ENCODE results near the gene FYN.
"Not testable (repeated sequence)": the region's sequence is repeated elsewhere in the genome, so short reads cannot be mapped to it uniquely, and the experiment has no call there.

Gene FYN

DNA sequence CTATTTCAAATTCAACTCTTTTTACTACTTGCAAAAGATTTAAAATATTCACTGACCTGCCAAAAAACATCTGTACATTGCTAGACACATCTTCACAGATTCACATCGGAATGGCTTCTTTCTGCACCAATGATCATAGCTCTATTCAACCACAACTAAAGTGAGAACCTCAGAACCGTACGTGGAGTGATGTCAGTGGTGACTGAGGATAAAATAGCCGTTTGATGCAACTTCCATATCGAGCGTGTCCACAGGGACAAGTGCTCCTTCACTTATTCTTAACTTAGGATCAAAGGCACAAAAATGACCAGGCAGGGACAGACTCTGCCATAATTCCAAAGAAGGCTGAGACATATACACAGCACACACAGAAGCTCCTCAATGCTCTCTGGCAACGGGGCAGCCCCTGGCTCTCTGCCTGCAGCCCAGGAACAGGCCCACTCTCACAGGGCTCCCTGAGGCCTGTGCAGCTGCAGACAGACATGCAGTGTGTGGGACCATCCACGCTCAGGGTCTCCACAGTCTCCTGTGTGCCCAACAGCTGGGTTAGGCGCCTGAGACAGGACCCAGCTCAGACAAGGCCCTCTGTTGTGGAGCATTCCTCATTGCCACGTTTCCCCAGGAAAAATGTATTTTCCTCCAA lies 22.8 kb downstream of the FYN start:
- DNase-seq: no peak

DNA sequence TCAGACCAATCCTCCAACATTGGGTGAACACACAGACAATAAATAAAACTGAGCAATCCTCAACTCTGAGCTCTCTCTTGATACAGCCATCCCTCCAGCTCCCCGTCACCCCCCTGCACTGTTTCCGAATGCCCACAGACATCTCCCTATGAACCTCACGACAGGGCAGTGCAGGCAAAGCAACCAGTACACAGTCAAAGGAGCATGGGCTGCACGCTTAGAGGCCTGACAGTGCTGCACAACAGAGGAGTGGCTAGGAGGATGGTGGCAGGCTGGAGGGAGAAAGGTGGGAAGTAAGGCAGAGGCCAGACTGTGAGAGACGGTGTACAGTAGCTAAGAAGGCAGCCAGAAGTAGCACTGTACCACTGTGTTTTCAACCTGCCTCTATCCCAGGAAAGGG lies 24.0 kb downstream of the FYN start:
- no peak for DNase-seq

DNA sequence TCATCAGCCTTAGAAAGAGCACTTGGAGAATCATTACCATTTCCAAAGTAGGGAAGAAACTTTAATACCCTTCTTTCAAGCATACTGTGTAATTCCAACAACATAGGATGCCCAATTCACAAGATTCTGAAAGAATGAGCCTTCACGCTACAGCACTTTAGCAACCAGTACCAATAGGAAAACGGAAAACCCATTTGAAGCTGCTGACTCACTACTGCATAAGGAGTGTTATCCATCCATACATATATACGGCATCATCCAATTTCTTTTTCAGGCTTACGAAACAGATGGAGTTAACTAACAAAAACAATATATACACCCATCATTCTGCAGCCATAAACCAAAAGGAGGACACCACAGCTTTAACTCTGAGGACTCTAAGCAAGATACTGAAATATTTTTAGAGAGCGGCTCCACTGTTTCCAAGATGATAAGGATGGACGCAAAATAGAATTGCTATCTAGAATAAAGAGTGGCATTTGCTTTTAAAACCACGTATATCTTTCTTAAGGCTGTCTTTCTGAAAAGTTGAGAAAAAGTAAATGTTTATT lies 24.9 kb downstream of the FYN start:
- peak; percentile 40 for DNase-seq

DNA sequence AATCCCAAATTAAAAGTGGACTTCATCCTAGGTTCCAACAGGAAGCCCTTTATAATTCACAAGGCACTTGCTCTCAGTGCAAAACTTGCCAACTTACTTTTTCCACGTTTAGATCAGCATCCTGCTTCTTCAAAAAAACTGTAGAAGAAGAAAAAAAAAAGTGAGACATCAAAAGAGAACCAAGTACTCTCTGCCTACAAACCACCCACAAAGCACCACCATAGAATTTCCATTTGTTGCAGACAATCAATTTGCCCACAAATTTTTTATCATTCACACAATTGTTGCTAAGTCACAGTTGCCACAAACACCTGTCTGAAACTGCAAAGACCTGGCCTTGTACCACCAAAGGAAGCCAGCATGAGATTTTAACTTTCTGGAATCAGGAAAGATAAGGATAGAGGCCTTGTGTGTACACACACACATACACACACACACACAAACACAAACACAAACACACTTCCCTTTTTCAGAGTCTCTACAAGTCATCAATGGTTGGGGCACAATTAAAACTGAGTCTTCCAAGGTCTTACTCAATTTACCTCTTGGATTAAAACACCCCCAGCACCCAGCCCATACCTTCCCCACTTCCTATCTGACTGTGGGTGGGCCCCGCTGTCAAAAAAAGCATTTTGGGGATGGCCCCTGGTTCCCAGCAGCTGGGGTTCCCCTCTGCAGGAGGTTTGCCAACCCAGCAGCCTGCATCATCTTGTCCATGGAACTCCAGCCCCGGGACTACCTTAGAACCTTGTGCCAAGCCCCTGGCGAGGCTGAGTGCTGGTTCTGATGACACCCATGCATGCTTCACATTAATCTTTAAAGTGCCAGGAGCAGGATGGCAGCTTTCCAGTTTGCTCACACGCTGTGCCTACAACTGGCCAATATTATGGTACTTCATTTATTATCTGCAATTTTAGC lies 26.5 kb downstream of the FYN start:
- DNase-seq: no peak

DNA sequence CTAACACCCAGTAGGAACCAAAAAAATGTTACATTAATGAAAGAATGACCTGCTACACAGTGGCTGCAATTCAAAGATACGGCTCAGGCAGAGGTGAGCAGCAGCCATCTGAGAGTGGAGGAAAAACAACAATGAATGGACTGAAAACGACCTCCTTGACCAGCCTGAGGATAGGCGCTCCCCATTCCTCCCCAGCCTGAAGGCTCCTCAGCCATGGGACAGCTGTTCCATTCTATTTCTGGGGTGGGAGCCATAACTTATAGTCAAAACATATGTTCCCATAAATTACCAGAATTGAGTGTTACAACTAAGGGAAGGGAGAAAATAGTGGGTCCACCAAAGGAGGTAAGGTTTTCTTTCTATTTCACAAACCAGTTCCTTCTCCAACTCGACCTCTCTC lies 27.2 kb downstream of the FYN start:
- no peak for DNase-seq

DNA sequence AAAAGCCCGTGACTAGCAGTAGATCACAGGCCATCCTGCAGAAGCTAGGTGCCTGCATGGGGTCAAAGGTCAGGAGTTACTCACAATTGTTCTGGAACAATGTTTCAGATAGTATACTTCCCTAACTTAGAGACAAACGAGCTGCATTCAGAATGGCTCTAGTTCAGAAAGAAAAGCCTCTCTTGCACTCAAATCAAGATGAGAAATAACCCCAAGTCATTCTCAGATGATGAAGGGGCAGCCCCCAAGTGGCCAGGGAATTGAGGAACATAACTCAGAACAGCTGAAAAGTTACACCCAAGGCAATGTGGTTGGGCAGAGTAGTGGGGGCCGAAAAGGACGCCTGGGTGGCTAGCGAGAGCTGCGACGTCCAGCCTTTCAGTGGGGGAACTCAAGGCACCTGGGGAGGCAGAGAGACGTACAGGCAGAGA lies 27.8 kb downstream of the FYN start:
- no peak for DNase-seq

DNA sequence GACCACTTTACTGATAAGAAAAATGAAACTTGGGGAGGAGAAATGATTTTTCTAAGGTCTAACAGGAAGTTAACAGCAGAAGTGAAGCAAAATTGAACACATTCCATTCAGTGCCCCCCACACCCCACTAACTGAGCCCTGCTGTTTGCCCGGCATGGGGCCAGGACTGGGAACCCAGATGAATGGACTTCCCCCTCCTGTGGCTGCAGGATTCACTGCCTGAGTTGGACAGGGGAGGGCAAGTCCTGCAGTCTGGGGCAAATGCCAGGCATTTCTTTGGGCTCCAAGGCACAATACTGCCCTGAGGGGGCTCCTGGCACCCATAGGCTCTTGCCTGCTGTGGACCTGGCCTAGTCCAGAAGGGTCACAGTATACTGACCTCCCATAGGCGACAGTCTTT lies 28.3 kb downstream of the FYN start:
- no peak for DNase-seq

DNA sequence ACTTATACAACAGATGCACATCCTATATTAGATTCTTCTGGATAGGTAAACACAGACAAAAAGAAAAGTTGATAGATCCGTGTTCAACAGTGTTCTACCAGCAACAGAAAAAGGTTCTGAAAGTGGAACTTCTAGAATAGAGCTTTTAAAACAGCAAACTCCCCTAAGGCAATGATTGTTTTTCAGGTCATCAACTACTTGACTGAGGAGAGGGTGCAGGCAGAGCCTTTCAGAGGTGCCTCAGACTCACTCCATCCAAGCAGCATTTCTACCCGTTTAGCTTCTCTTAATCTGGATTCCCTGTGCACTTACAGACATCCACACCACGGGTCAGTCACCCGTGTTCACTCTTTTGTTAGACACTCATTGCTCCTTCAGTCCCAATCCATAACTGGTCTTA lies 28.9 kb downstream of the FYN start:
- DNase-seq: no peak

DNA sequence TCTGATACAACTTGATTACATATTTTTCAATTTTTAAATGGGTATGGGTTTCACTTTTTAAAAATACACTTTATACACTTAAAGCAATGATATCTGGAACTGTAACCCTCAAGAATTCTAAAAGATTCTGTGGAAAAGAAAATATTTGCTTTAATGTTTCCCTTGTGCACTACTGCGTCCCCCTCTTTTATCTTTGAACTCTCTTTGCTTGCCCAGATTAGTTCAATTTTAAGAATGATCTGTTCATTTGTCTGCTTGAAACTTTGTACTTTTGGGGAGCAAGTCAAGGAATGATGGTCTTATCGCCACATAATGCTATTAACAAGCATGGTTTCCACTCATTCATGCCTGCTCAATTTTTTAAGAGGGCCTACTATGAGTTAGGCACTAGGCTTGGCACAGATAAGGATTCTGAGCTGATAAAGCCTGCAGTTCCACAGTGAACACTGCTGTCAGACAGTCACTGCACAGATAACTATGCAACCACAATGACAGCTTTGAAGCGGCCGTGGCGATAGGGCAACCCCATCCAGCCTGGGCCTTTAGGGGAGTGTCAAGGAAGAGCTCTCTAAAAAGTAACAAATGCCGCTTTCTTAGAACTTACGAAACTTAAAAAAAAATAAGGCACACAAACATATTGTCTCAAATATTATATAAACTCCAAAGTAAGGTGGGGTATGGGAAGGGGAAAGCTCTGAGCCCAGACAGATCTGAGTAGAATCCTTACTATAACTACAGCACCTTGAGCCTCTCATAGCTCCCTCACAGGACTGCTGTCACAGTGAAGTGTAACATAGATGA lies 29.7 kb downstream of the FYN start:
- DNase-seq: no peak

DNA sequence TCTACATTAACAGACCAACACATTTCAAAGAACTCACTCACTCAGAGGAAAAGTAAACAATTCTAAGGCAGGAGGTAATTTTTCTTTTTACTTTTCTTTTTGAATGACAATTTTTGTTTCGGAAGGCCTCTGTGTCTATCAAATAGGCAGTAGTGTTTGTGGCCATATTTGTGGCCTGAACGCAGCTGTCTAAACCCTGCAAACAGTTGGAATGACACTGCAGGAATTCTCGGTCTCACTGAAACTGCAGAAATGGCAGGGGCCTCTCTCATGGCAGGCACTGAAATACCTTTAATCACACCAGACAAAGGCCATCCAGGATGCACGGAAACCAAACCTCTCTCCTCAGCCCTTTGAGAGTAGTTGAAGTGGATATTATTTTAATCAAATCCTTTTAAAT lies 30.4 kb downstream of the FYN start:
- DNase-seq: peak; percentile 58

DNA sequence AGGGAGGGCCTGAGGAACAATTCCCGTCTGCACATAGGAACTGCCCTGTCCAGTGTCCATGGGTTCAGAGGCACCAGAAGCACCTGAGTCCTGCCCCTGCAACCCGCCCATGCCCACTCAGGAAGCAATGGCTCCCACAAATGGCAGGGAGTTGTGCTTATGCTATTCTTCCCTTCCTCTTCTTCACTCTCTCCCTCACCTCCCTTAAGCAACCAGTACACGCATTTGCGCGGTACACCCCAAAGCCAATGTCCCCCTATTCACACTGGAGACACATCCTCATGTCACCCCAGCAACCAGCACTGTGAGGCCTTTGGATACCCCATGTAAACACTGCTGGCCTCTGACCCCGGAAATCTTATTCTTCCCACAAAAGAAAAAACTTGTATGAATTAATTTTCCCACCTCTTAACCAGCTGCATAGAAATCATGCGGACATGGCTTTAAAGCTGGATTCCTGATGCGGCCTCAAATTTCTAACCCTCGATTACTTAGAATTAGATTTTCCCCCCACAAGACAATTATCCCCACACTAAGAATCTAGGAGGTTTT lies 30.9 kb downstream of the FYN start:
- no peak for DNase-seq

DNA sequence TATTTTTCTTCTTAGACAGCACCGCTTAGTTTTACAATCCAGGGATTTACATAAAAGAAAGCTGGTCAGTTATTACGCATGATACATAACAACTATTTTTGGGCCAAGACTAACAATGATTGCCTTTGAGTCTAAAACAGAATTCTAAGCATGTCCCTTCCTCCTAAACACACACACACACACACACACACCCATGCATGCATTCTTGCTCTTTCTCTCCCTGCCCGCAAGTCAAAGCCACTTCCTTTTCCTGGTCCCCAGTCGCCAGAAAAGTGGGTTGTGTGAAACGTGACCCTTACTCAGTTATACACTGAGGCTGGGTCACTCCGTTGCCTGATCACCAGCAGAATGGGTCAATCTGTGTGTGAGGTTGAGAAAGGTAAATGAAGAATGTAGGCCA lies 31.4 kb downstream of the FYN start:
- DNase-seq: peak; percentile 59

DNA sequence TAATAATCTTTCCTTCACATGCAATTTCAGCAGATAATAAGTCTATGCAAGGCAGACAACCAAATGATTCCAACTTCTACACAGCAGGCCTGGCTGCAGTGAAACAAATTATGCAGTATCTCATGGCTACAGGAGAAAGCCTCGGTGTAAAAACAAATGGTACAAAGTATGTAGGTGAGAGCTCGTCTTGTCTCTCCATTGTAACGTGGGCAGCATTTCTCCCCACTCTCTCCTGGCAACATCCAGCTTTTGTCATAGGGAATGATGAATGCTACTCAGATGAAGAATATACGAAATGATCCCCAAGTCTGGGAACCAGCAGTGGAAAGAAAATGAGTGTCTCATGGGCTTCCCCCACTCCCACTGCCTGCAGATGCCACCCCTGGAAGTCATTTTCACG lies 32.4 kb downstream of the FYN start:
- no peak for DNase-seq

DNA sequence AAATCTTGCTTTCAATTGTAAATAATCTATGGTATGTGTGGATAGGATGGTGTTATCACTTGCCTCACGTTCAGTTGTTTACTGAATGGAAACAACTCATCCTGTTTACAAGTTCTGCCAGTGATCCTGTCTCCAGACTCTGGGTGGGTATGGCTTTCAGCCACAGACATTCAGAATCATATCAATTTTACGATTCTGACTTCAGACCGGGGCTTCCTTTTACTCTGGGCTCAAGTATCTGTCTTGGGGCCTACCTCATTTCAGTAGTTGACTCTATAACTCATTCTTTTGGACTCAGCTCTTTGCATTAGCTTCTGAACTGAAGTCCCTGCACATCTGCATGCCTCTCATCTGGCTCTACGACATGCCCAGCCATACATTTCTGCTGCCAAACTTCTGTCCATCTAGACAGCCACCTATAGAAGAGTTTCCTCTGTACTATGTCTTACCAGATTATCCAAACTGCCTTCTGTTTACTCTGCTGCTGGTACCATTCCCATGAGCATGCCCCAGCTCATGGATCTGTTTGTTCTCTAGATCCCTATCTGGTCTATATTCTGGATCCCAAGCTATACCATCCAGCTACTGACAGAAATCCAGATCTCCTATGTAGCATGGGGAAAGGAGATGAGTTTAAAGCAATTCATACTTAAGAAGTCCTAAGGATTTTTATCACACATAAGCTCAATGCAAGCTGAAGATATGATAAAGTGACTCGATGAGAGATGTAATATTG lies 34.3 kb downstream of the FYN start:
- DNase-seq: no peak

DNA sequence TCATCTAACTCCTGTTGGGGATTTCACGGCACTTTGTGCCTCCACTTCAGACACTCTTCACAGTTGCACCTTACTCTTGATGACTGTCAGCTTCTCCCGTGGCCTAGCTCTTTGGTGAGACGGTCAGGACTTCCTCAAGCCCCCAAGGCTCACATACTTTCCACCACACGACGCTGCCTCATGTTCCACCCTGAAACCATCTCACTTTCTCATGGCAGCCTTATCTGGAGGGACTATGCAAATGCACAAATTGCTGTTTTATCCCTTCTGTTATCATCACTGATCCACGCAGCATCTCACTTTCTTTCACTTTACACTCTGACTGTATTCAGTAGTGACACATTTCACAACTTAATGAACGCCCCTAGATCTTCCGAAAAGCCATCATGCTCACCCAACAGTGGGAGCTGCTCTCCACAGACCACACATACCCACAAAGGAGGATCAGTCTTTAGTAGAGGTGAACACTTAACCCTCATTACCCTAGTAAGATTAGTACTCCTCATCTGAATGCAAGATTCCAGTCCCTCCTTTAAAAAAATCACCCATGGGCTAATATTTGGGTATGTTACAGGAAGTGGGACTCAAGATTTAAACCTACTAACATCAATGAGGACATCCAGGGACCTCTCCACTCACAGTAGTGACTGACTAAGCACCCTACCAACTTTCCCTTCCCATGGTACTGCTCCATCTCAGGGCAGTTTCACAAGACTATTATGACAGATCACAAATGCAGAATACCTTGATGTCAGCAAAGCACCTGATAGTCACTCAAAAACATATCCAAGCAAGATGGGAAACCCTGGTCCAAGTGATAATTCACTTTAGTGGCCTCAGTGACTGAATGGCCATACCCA lies 35.4 kb downstream of the FYN start:
- DNase-seq: no peak

DNA sequence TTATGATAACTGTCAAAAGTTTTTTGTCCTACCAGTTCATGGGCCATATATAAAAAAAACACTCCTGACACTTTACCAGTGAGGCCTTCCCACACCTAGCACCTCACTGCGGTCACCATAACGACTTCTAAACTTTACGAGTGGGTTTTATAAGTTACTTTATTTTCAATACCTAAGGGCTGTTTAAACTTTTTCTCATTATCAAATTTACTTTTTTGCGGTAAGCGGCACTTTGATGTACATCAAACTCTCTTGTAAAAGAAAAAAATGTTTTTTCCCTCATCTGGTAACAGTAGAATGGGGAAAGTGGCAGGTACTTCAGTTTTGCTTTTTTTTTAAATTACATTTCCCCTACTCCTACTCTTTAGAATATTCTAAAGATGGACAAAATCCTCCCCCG lies 36.2 kb downstream of the FYN start:
- no peak for DNase-seq

DNA sequence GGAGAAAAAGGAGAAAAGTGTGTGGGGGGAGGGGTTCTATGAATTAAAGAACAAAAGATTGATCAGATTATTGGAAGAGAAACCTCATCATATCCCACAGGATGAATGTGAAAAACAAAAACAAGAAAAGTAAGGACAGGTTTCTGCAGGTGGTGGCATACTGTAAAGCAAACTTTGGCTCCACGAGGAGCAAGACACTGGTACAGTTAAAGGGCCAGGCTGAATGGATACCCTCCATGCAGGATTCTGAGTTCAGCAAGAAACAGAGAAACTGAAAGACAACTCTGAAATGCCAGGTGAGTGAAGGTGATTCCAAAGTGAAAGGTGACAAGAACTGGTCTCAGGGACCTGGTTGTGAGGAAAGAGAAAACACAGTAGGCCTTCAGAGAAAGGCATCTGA lies 37.4 kb downstream of the FYN start:
- DNase-seq: no peak

DNA sequence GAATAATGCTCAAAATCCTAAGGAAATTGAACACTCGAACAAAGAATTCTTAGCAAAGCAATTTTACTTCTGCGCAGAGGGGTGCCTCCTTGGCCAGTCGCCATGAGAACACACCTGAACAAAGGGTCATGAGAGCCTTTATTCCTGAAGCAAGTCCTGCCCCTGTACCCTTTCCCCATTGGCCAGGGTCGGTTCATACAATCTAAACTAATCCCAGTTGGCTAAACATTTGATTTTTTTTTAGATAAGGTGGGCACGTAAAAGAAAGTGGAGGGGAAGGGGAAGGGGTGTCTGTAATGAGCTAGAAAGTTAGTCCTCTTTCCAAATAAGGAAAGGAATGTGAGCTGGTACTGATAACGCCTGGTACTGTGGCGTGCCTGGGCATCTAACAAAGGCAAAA lies 37.9 kb downstream of the FYN start:
- DNase-seq: not testable (repeated sequence)

DNA sequence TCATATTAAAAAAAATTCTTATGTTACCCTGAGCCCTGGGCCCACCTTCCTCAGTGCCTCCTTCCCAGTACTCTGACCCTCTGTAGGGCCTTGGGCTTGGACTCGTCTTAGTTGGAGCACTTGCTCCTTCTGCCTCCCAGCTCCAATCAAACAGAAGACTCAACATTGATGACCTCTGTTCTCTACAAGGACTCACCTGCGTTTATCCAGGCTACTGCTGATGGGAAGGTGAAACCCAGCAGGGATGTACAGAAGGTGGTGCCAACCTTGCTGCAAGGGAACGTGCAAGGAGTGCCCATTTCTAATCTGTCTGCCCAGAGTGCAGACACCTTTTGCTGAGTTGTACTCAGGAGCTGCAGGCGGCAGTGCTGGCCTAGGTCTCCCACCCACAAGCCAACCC lies 38.9 kb downstream of the FYN start:
- no peak for DNase-seq

DNA sequence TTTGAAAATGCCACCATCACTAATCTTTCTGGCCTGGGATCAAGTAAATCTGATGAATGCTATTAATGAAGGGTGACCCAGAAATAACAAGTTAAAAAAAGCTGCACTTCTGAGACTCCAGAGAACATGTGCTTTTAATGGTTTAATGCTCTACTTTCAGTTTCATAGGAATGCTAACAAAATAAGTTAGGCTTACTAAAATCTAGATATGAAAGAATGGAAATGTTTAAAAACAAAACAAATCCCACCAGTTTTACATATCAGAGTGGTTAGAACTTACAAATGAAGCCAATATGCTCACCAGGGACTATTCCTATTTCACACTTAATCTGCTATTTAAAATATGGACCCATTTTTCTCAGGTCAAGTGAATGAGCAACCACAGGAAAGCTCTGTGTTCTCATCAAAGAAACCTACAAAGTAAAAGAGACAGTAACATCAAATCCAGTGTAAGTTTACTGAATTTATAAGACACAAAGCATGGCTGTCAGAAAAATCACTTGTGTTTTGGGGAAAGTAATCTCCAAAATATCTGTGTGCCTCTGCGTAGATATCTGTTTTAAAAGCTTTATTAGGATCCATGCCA lies 40.3 kb downstream of the FYN start:
- no peak for DNase-seq

DNA sequence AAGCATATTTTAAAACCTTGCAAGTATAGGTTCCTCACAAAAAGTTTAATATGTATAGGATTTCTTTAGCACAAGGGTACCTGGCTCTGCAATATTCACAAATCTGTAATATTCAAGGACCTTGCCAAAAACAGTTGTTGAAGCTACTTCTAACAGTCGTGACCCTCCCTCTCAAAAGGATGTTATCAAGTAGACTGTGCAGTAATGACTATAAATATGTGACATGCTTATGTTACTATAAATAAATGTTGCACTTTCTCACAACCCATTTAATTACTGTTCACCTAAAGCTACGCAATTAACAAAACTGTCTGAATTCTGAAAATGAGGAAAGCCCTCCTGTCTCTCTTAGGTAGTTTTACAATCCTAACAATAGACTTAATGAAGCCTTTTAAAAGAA lies 41.8 kb downstream of the FYN start:
- no peak for DNase-seq
